ES-I3 (cell line): Measurements from ENCODE around the gene NRG4.

Experiments
- H3K36me3 ChIP-seq: 2 replicates; pipeline ENCODE4 v1.6.1; 2013; ENCODE audit warnings: mild to moderate bottlenecking, low read length, control low read depth, moderate library complexity; ENCODE audit not compliant: insufficient read depth
- H3K4me1 ChIP-seq: 2 replicates; pipeline ENCODE4 v1.6.1; 2013; ENCODE audit warnings: mild to moderate bottlenecking, control low read depth, low read length; ENCODE audit not compliant: insufficient read depth
- H3K9ac ChIP-seq: 2 replicates; pipeline ENCODE4 v1.6.1; 2013; ENCODE audit warnings: low read depth, mild to moderate bottlenecking, low read length, moderate library complexity
- H3K9me3 ChIP-seq: 2 replicates; pipeline ENCODE4 v1.6.1; 2013; ENCODE audit warnings: mild to moderate bottlenecking, low read length, moderate library complexity; ENCODE audit not compliant: control insufficient read depth, insufficient read depth

NRG4 gene

DNA sequence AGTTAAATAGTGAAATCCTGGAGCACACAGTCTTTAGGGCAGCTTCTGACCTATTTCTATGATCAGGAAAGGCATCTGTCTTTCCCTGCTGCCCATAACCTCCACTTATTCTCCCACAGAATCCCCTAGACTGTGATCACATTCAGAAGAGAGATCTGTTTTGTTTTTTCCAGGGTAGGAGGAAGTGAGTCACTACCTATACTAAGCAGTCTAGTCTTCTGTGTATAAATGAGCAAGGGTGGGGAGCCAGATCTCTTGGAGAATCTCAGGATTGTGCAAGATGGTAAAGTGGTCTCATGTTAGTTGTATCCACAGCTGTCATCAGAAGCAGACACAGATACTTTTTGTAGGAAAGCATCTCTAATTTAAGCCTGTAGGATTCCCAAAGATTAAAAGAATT, 120.3 kb downstream of the NRG4 start:
- Histone ChIP-seq H3K4me1 (no peaks in the 10 kb centered on the region), H3K9me3 (no peaks in the 10 kb centered on the region), H3K9ac (no peak overlapping the region), H3K36me3 (peaks cover 11% of the 10 kb centered on the region; the same call in 1 of the 2 replicates)
